Stimulated activated CD8-positive, alpha-beta memory T cell treated with anti-CD3 and anti-CD28 coated beads, Interleukin-4, amount 100 ng/mL, for 4 hours (primary cell): Measurements from ENCODE around the gene WDR27.
"Not testable (repeated sequence)": the region's sequence is repeated elsewhere in the genome, so short reads cannot be mapped to it uniquely, and the experiment has no call there.

ENCODE experiments used
- DNase-seq, 2 donors: peaks; one replicate each; pipeline ENCODE4 v3.0.0-alpha.2; 2020; ENCODE audit warnings: low read depth in 2 of 2, low spot score in 1 of 2

Gene WDR27

GRCh38 chr6:169533301-169534038 is 168.4 kb downstream of the WDR27 start:
- no peak for DNase-seq

GRCh38 chr6:169530752-169531123 is 171.1 kb downstream of the WDR27 start:
- DNase-seq: no peak

GRCh38 chr6:169529931-169530751 is 171.7 kb downstream of the WDR27 start:
- no peak for DNase-seq

GRCh38 chr6:169528755-169529154 is 173.1 kb downstream of the WDR27 start:
- no peak for DNase-seq

- no peak for DNase-seq
Observed at GRCh38 chr6:169527306-169527705, 174.5 kb downstream of the WDR27 start.

GRCh38 chr6:169521825-169522224 is 180.0 kb downstream of the WDR27 start:
- no peak for DNase-seq

- no peak for DNase-seq
Observed at GRCh38 chr6:169520104-169520503, 181.7 kb downstream of the WDR27 start.

GRCh38 chr6:169518451-169518850 is 183.4 kb downstream of the WDR27 start:
- DNase-seq: no peak

- no peak for DNase-seq
Observed at GRCh38 chr6:169513478-169514193, 188.2 kb downstream of the WDR27 start.

GRCh38 chr6:169511785-169512184 is 190.0 kb downstream of the WDR27 start:
- not testable (repeated sequence) for DNase-seq

GRCh38 chr6:169510871-169511270 is 191.0 kb downstream of the WDR27 start:
- DNase-seq: no peak

GRCh38 chr6:169508452-169508851 is 193.4 kb downstream of the WDR27 start:
- no peak for DNase-seq

GRCh38 chr6:169503422-169504152 is 198.2 kb downstream of the WDR27 start:
- DNase-seq: no peak

GRCh38 chr6:169502445-169502844 is 199.4 kb downstream of the WDR27 start:
- DNase-seq: no peak

- no peak for DNase-seq
Observed at GRCh38 chr6:169501777-169502313, 200.0 kb downstream of the WDR27 start.

- DNase-seq: no peak
Observed at GRCh38 chr6:169501128-169501527, 200.7 kb downstream of the WDR27 start.

- DNase-seq: no peak
Observed at GRCh38 chr6:169500688-169501087, 201.1 kb downstream of the WDR27 start.

- no peak for DNase-seq
Observed at GRCh38 chr6:169499848-169500247, 202.0 kb downstream of the WDR27 start.

- no peak for DNase-seq
Observed at GRCh38 chr6:169498916-169499513, 202.8 kb downstream of the WDR27 start.

GRCh38 chr6:169495601-169496000 is 206.2 kb downstream of the WDR27 start:
- DNase-seq: no peak
